GM12878 (cell line): ENCODE data around the gene MTF2. TPM values are rescaled to one million over a fixed set of nuclear protein-coding genes. Genes with fewer than 3 reads are reported as not detected.
A peak's percentile ranks its signal among the peaks of the same experiment; 100 is the strongest.

Experiments used
- ATF3 ChIP-seq: IDR thresholded peaks from 2 replicates; pipeline ENCODE4 v1.6.1; 2011; ENCODE audit warnings: low read depth, mild to moderate bottlenecking, low read length, moderate library complexity, borderline replicate concordance; ENCODE audit errors: extremely low read depth
- ATF7 ChIP-seq: fragments of 450-650 bp; IDR thresholded peaks from 2 replicates; pipeline ENCODE4 v1.6.1; 2016; ENCODE audit warnings: low read depth, mild to moderate bottlenecking
- BACH1 ChIP-seq: fragments of 450-650 bp; IDR thresholded peaks from 2 replicates; pipeline ENCODE4 v1.6.1; 2017; ENCODE audit warnings: mild to moderate bottlenecking, borderline replicate concordance
- BMI1 ChIP-seq: fragments of 450-650 bp; IDR thresholded peaks from 2 replicates; pipeline ENCODE4 v1.6.1; 2016; ENCODE audit warnings: mild to moderate bottlenecking, moderate library complexity, borderline replicate concordance
- CBX3 ChIP-seq: fragments of 200-600 bp; sonication (generic); IDR thresholded peaks from 2 replicates; pipeline ENCODE4 v1.6.1; 2016; ENCODE audit warnings: low read depth, borderline replicate concordance
- CHD1 ChIP-seq: IDR thresholded peaks from 2 replicates; pipeline ENCODE4 v1.6.1; 2012; ENCODE audit warnings: low read depth, low read length, improper control_type of control experiment
- CHD2 ChIP-seq: IDR thresholded peaks from 2 replicates; pipeline ENCODE4 v1.6.1; 2011; ENCODE audit warnings: low read depth, low read length, improper control_type of control experiment, borderline replicate concordance
- EP300 ChIP-seq, 2 experiments: fragments of 150-350 bp in 1 of 2; IDR thresholded peaks; 2 replicates each; pipeline ENCODE4 v1.6.1; 2011 to 2012; ENCODE audit warnings: low read depth in 2 of 2, low read length in 2 of 2, borderline replicate concordance in 1 of 2, improper control_type of control experiment in 1 of 2, inconsistent platforms in 1 of 2; ENCODE audit not compliant: control insufficient read depth in 1 of 2
- ESRRA ChIP-seq: IDR thresholded peaks from 2 replicates; pipeline ENCODE4 v1.6.1; 2012; ENCODE audit warnings: mild to moderate bottlenecking, low read length, improper control_type of control experiment
- FOXK2 ChIP-seq: fragments of 450-650 bp; IDR thresholded peaks from 2 replicates; pipeline ENCODE4 v1.6.1; 2017; ENCODE audit warnings: mild to moderate bottlenecking, moderate library complexity
- GABPA ChIP-seq: IDR thresholded peaks from 2 replicates; pipeline ENCODE4 v1.6.1; 2014; ENCODE audit warnings: antibody characterized with exemption, low read depth, mild to moderate bottlenecking, inconsistent platforms
- MTA2 ChIP-seq: fragments of 450-650 bp; IDR thresholded peaks from 2 replicates; pipeline ENCODE4 v1.6.1; 2016; ENCODE audit warnings: low read depth, mild to moderate bottlenecking, moderate library complexity
- NRF1 ChIP-seq: conservative IDR thresholded peaks from 2 replicates; pipeline ENCODE4 v1.6.1; 2011; ENCODE audit warnings: mild to moderate bottlenecking, low read depth, low read length, improper control_type of control experiment
- PAX5 ChIP-seq: IDR thresholded peaks from 2 replicates; pipeline ENCODE4 v1.6.1; 2011; ENCODE audit warnings: low read depth, low read length, borderline replicate concordance
- RAD21 ChIP-seq: IDR thresholded peaks from 2 replicates; pipeline ENCODE4 v1.6.1; 2011; ENCODE audit warnings: mild to moderate bottlenecking, low read depth, low read length, moderate library complexity; ENCODE audit not compliant: insufficient read depth
- RELA ChIP-seq: fragments of 450-650 bp; IDR thresholded peaks from 2 replicates; pipeline ENCODE4 v1.8.0; 2014; ENCODE audit warnings: borderline replicate concordance; ENCODE audit not compliant: partially characterized antibody
- SMC3 ChIP-seq: IDR thresholded peaks from 2 replicates; pipeline ENCODE4 v1.6.1; 2011; ENCODE audit warnings: low read length, improper control_type of control experiment, borderline replicate concordance
- SP1 ChIP-seq: IDR thresholded peaks from one replicate; pipeline ENCODE4 v1.6.1; 2011; ENCODE audit warnings: low read depth, low read length
- SUZ12 ChIP-seq: fragments of 200-600 bp; sonication (generic); IDR thresholded peaks from one replicate; pipeline ENCODE4 v1.6.1; 2018; ENCODE audit warnings: antibody characterized with exemption, mild to moderate bottlenecking; ENCODE audit not compliant: unreplicated experiment
- TARDBP ChIP-seq: IDR thresholded peaks from 2 replicates; pipeline ENCODE4 v1.6.1; 2016; ENCODE audit warnings: borderline replicate concordance
- ZNF207 ChIP-seq: fragments of 450-650 bp; IDR thresholded peaks from 2 replicates; pipeline ENCODE4 v1.6.1; 2014; ENCODE audit warnings: antibody characterized with exemption, mild to moderate bottlenecking, borderline replicate concordance
- ZNF24 ChIP-seq: fragments of 450-650 bp; IDR thresholded peaks from 2 replicates; pipeline ENCODE4 v1.6.1; 2017; ENCODE audit warnings: antibody characterized with exemption, mild to moderate bottlenecking
- polyA plus RNA-seq, 11 experiments: library from polyadenylated mRNA; depleted of rRNA in 4 of 11; unstranded in 6 of 11; stranded (reverse) in 5 of 11; fragments of >200 nt; fragmentation: Nextera tagmentation in 4 of 11; fragmentation: Illumina TruSeq in 1 of 11; extraction: Ambion mirVana in 4 of 11; extraction: Trizol in 1 of 11; gene quantifications; 1 replicate in 1 of 11; 2 replicates in 10 of 11; pipeline versions ENCODE4 v1.2.1 to v1.2.3, GENCODE V29; 2011 to 2016; ENCODE audit warnings: inconsistent platforms in 2 of 11, missing spikeins in 2 of 11, low read depth in 1 of 11
- total RNA-seq, 4 experiments: library from RNA; depleted of rRNA in 3 of 4; stranded (reverse); fragments of >200 nt in 3 of 4; fragmentation: Illumina TruSeq in 1 of 4; extraction: Trizol in 1 of 4; gene quantifications; 2 replicates each; pipeline versions ENCODE4 v1.2.1 to v1.2.3, GENCODE V29; 2013 to 2021
- TF ChIP-seq, protein P1 (sequence below): fragments of 450-650 bp; formaldehyde crosslinking; IDR thresholded peaks from 2 replicates; pipeline ENCODE4 v1.5.0; 2022; ENCODE audit warnings: mild to moderate bottlenecking, missing genetic modification characterization
- TF ChIP-seq, protein P2 (sequence below): IDR thresholded peaks from 2 replicates; pipeline ENCODE4 v1.6.1; 2011; ENCODE audit warnings: low read depth, low read length, improper control_type of control experiment, borderline replicate concordance
- TF ChIP-seq, protein P3 (sequence below): IDR thresholded peaks from 2 replicates; pipeline ENCODE4 v1.6.1; 2012; ENCODE audit warnings: low read depth, low read length, improper control_type of control experiment

The MTF2 gene
- total and polyA plus RNA-seq, 10 of the 15 experiments (the other 5 are each of a cell fraction or from before 2014, with no cell fraction given) = 22.6 to 74.9 (median 42.8) TPM

GRCh38 chr1:93179886-93180722, 101.0 kb downstream of the MTF2 start, which contains the start of gene TMED5 (continued):
- TF ChIP-seq GABPA (peak; percentile 34; the same call in 1 of the 2 replicates), EP300 (IDR thresholded peaks at IDR 0.05; ENCODE audit: borderline replicate concordance in 1 of 2, control insufficient read depth in 1 of 2, low read depth in 2 of 2, low read length in 2 of 2) (no peak; a peak in 1 of 4 replicates), FOXK2 (no peak), CBX3 (no peak), SUZ12 (no peak), RELA (peak; percentile 10), MTA2 (0 out of 2 replicates have a peak, but pooled peaks have one; percentile 36), TARDBP (no peak), ZNF207 (no peak; the same call in 1 of the 2 replicates), CHD2 (peak; percentile 72), SP1 (peak; percentile 54), ATF7 (no peak), CHD1 (peak; percentile 74; the same call in 1 of the 2 replicates), SMC3 (no peak), BMI1 (no peak), ATF3 (no peak), NRF1 (peak; percentile 65), ZNF24 (no peak), BACH1 (0 out of 2 replicates have a peak, but pooled peaks have one; percentile 19), PAX5 (no peak; the same call in 1 of the 2 replicates), ESRRA (no peak), RAD21 (no peak)
- TF ChIP-seq, protein P1, sequence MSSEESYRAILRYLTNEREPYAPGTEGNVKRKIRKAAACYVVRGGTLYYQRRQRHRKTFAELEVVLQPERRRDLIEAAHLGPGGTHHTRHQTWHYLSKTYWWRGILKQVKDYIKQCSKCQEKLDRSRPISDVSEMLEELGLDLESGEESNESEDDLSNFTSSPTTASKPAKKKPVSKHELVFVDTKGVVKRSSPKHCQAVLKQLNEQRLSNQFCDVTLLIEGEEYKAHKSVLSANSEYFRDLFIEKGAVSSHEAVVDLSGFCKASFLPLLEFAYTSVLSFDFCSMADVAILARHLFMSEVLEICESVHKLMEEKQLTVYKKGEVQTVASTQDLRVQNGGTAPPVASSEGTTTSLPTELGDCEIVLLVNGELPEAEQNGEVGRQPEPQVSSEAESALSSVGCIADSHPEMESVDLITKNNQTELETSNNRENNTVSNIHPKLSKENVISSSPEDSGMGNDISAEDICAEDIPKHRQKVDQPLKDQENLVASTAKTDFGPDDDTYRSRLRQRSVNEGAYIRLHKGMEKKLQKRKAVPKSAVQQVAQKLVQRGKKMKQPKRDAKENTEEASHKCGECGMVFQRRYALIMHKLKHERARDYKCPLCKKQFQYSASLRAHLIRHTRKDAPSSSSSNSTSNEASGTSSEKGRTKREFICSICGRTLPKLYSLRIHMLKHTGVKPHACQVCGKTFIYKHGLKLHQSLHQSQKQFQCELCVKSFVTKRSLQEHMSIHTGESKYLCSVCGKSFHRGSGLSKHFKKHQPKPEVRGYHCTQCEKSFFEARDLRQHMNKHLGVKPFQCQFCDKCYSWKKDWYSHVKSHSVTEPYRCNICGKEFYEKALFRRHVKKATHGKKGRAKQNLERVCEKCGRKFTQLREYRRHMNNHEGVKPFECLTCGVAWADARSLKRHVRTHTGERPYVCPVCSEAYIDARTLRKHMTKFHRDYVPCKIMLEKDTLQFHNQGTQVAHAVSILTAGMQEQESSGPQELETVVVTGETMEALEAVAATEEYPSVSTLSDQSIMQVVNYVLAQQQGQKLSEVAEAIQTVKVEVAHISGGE (CRISPR knock-in tag) = no peak
- TF ChIP-seq, protein P2, sequence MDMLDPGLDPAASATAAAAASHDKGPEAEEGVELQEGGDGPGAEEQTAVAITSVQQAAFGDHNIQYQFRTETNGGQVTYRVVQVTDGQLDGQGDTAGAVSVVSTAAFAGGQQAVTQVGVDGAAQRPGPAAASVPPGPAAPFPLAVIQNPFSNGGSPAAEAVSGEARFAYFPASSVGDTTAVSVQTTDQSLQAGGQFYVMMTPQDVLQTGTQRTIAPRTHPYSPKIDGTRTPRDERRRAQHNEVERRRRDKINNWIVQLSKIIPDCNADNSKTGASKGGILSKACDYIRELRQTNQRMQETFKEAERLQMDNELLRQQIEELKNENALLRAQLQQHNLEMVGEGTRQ = no peak; the same call in 1 of the 2 replicates
- TF ChIP-seq, protein P3, sequence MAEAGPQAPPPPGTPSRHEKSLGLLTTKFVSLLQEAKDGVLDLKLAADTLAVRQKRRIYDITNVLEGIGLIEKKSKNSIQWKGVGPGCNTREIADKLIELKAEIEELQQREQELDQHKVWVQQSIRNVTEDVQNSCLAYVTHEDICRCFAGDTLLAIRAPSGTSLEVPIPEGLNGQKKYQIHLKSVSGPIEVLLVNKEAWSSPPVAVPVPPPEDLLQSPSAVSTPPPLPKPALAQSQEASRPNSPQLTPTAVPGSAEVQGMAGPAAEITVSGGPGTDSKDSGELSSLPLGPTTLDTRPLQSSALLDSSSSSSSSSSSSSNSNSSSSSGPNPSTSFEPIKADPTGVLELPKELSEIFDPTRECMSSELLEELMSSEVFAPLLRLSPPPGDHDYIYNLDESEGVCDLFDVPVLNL = no peak; the same call in none of the 2 replicates
